ENCODE data around the gene KLHL8. TPM values are rescaled to one million over a fixed set of nuclear protein-coding genes. Genes with fewer than 3 reads are reported as not detected.

The KLHL8 gene
- total RNA-seq, 2 experiments from 2014 or later = 6.3 to 7.0 TPM

DNA sequence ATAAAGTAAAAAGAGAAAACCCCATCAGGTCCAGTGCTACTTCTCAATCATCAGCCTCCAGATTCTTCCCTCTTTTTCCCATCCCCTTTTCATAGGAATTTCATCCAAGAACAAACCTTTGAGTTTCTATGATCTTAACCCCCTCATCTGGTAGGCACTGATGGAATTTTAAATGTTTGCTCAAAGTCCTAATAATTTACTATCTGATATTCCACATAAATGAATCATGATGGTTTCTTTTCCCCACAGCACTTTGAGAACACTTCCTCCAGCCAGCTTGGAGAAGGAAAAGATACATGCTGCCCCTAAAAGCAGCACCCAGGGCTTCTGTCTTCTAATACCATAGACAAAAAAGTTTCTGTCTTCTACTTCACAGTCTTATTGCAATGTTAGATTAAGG is 19.4 kb upstream of the KLHL8 start:
- POLR2A ChIA-PET = no interaction called here
- peaks cover 15% of the 10 kb centered on the region for H3K9me3 Mint-ChIP-seq
- no peaks in the 10 kb centered on the region for H3K36me3 ChIP-seq (ENCODE audit: insufficient read depth, low read length)
- intact Hi-C loops (cut with DNase I, micrococcal nuclease) = loop anchor here (5.0 to 10.0 kb wide), 3 partner anchors 182 to 745 kb away; partner anchors contain the start of gene NUDT9 (in 1 of the 2)
- peaks cover 4% of the 10 kb centered on the region for H3K4me1 ChIP-seq (ENCODE audit: insufficient read depth, low read length)
- DNase-seq (no peak), ATAC-seq (ENCODE audit: poor library complexity) (no peak)
- no peak overlapping the region for H3K27ac ChIP-seq (ENCODE audit: low read depth in 1 of 2, low read length in 2 of 2)
- peaks cover 13 to 14% of the 10 kb centered on the region in 2 experiments for H3K9me3 ChIP-seq (ENCODE audit: control insufficient read depth in 1 of 2, insufficient read depth in 1 of 2, low read length in 2 of 2)
- H3K36me3 Mint-ChIP-seq (ENCODE audit: low read depth) = peaks cover 14% of the 10 kb centered on the region
- peaks cover 18% of the 10 kb centered on the region for H3K27me3 Mint-ChIP-seq
- TF ChIP-seq, protein P1, sequence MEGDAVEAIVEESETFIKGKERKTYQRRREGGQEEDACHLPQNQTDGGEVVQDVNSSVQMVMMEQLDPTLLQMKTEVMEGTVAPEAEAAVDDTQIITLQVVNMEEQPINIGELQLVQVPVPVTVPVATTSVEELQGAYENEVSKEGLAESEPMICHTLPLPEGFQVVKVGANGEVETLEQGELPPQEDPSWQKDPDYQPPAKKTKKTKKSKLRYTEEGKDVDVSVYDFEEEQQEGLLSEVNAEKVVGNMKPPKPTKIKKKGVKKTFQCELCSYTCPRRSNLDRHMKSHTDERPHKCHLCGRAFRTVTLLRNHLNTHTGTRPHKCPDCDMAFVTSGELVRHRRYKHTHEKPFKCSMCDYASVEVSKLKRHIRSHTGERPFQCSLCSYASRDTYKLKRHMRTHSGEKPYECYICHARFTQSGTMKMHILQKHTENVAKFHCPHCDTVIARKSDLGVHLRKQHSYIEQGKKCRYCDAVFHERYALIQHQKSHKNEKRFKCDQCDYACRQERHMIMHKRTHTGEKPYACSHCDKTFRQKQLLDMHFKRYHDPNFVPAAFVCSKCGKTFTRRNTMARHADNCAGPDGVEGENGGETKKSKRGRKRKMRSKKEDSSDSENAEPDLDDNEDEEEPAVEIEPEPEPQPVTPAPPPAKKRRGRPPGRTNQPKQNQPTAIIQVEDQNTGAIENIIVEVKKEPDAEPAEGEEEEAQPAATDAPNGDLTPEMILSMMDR (IDR thresholded peaks at IDR 0.05) = no peak
- H3K4me3 ChIP-seq (ENCODE audit: low read length) = no peak overlapping the region
- H3K27me3 ChIP-seq (ENCODE audit: control insufficient read depth in 1 of 2, insufficient read depth in 2 of 2, low read length in 2 of 2) = no peaks in the 10 kb centered on the region
- CTCF ChIA-PET = interaction anchor here (1.1 kb wide), 1 partner anchor 319 kb away, joined by 3 read pairs; no protein-coding TSS in a partner anchor
- H3K4me3 Mint-ChIP-seq = no peak overlapping the region
- peaks cover 7% of the 10 kb centered on the region for H3K4me1 Mint-ChIP-seq (ENCODE audit: low read depth)
- H3K27ac Mint-ChIP-seq = no peak overlapping the region

DNA sequence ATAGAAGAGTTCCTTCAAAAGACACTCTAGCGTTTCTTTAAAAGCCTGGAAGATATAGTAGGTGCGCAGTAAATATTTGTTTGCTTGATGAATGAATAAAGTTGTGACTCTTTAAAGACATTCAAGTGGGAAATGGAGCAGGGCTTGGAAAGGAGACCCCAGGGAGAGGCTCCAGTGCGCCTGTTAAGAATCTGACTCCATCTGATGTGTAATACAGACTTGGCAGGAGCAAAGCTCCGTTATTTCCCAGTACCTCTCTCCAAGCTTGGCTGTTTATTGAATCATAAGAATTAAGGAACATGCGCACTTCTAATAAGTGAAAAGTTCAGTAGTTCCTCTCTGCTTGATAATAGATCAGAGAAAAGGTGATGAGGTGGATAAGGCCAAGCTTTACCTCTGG is 18.8 kb upstream of the KLHL8 start:
- H3K27me3 ChIP-seq (ENCODE audit: control insufficient read depth in 1 of 2, insufficient read depth in 2 of 2, low read length in 2 of 2) = no peaks in the 10 kb centered on the region
- Mint-ChIP-seq H3K4me3 (no peak overlapping the region), H3K9me3 (peaks cover 11% of the 10 kb centered on the region), H3K36me3 (ENCODE audit: low read depth) (peaks cover 14% of the 10 kb centered on the region), H3K27me3 (peaks cover 12% of the 10 kb centered on the region), H3K27ac (no peak overlapping the region), H3K4me1 (ENCODE audit: low read depth) (peaks cover 7% of the 10 kb centered on the region)
- H3K4me3 ChIP-seq (ENCODE audit: low read length) = no peak overlapping the region
- no peak overlapping the region for H3K27ac ChIP-seq (ENCODE audit: low read depth in 1 of 2, low read length in 2 of 2)
- no peak for DNase-seq
- no peaks in the 10 kb centered on the region for H3K36me3 ChIP-seq (ENCODE audit: insufficient read depth, low read length)
- no peak for ATAC-seq (ENCODE audit: poor library complexity)
- peaks cover 13% of the 10 kb centered on the region in 2 experiments for H3K9me3 ChIP-seq (ENCODE audit: control insufficient read depth in 1 of 2, insufficient read depth in 1 of 2, low read length in 2 of 2)
- POLR2A ChIA-PET = interaction anchor here (0.8 kb wide), 1 partner anchor 16 kb away, joined by 3 read pairs; no protein-coding TSS in a partner anchor
- CTCF ChIA-PET = interaction anchor here (4.7 kb wide), 1 partner anchor 89 kb away, joined by 27 read pairs; no protein-coding TSS in a partner anchor
- intact Hi-C loops (cut with DNase I, micrococcal nuclease) = loop anchor here (5.0 to 10.0 kb wide), 3 partner anchors 183 to 744 kb away; partner anchors contain the start of gene NUDT9 (in 1 of the 2)
- TF ChIP-seq, protein P1 (IDR thresholded peaks at IDR 0.05) = no peak
- H3K4me1 ChIP-seq (ENCODE audit: insufficient read depth, low read length) = peaks cover 4% of the 10 kb centered on the region

DNA sequence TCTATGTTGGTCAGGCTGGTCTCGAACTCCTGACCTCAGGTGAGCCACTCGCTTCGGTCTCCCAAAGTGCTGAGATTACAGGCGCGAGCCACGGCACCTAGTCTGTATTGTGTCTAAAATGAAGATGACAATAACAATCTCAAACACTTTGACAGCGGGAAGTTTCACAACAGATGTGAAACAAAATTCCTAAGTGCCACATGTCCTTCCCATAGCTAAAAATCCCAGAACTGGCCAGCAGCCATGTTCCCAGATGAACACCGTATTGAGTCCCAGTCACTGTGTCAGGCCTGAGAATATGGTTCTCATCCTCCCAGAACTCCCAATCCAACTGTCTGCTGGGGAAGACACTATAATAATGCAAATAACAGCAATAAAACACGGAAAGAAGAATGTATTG is 16.4 kb upstream of the KLHL8 start:
- DNase-seq = no peak
- Histone ChIP-seq H3K4me3 (ENCODE audit: low read length) (no peak overlapping the region), H3K4me1 (ENCODE audit: insufficient read depth, low read length) (peaks cover 4% of the 10 kb centered on the region), H3K27ac (ENCODE audit: low read depth in 1 of 2, low read length in 2 of 2) (no peak overlapping the region), H3K27me3 (ENCODE audit: control insufficient read depth in 1 of 2, insufficient read depth in 2 of 2, low read length in 2 of 2) (no peaks in the 10 kb centered on the region), H3K9me3 (ENCODE audit: control insufficient read depth in 1 of 2, insufficient read depth in 1 of 2, low read length in 2 of 2) (no peaks in the 10 kb centered on the region), H3K36me3 (ENCODE audit: insufficient read depth, low read length) (no peaks in the 10 kb centered on the region)
- POLR2A ChIA-PET = no interaction called here
- H3K27ac Mint-ChIP-seq = no peak overlapping the region
- H3K9me3 Mint-ChIP-seq = no peaks in the 10 kb centered on the region
- intact Hi-C loops (cut with DNase I, micrococcal nuclease) = loop anchor here (5.0 to 10.0 kb wide), 3 partner anchors 185 to 742 kb away; partner anchors contain the start of gene NUDT9 (in 1 of the 2)
- peaks cover 7% of the 10 kb centered on the region for H3K4me1 Mint-ChIP-seq (ENCODE audit: low read depth)
- no peaks in the 10 kb centered on the region for H3K36me3 Mint-ChIP-seq (ENCODE audit: low read depth)
- no peak overlapping the region for H3K4me3 Mint-ChIP-seq
- CTCF ChIA-PET = interaction anchor here (1.2 to 4.7 kb wide), 2 partner anchors 86 to 314 kb away, joined by 5 to 27 read pairs; no protein-coding TSS in a partner anchor
- no peak for ATAC-seq (ENCODE audit: poor library complexity)
- TF ChIP-seq, protein P1 (IDR thresholded peaks at IDR 0.05) = no peak
- H3K27me3 Mint-ChIP-seq = peaks cover 12% of the 10 kb centered on the region
